ENCODE results near the gene IMMP2L. TPM values are rescaled to one million over a fixed set of nuclear protein-coding genes. Genes with fewer than 3 reads are reported as not detected.

The IMMP2L gene
- total RNA-seq, 4 donors from 2014 or later = 13.5 to 23.7 (median 18.3) TPM

DNA sequence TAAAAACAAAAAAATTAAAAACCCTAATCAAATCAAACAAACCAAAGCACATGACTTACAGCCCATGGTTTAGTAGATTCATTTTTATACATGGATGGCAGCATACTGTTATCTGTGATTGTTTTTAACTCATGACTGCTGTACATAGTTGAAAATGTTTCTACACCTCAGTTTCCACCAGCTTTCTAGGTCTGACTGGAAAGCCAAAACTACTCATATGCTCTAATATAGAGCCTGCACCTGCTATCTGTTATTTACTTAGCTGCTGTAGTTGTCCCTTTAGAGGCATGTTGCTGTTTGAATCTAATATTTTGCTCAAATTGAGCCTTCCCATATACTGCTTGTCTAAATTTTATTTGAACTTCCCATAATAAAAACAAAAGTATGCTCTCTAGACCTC, 761.3 kb downstream of the IMMP2L start:
- no peaks in the 10 kb centered on the region for H3K4me1 ChIP-seq
- H3K9me3 ChIP-seq = no peaks in the 10 kb centered on the region
- TF ChIP-seq CTCF (IDR thresholded peaks at IDR 0.05) (no peak), EP300 (IDR thresholded peaks at IDR 0.05) (no peak), POLR2A (IDR thresholded peaks at IDR 0.05) (no peak)
- no peaks in the 10 kb centered on the region for H3K27me3 ChIP-seq
- no peak overlapping the region for H3K27ac ChIP-seq
- no peaks in the 10 kb centered on the region for H3K36me3 ChIP-seq
- H3K4me3 ChIP-seq = no peak overlapping the region
- DNase-seq (ENCODE audit: low spot score in 2 of 2) = no peak

DNA sequence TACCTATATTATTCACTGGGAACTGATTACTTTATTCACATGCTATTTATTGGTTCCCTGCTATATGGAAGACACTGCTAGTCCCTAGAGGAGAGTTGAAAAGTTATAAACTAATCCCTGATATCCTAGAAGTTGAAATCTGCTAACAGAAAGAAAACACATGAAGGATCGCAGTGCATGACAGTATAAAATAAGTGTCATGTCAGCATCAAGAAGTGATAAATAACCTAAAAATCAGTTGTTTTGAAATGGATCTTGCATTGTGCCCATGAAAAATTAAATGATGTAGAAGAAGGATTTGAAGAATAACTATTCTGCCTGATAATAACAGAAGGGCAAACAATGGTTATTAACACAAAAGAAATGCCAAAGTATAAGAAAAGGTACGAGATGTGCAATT, 764.6 kb downstream of the IMMP2L start:
- no peak for DNase-seq (ENCODE audit: low spot score in 2 of 2)
- H3K27me3 ChIP-seq = no peaks in the 10 kb centered on the region
- TF ChIP-seq CTCF (IDR thresholded peaks at IDR 0.05) = no peak
- TF ChIP-seq EP300 (IDR thresholded peaks at IDR 0.05) = no peak
- TF ChIP-seq POLR2A (IDR thresholded peaks at IDR 0.05) = no peak
- H3K4me1 ChIP-seq = peaks cover 0 to 3% (median 0%) of the 10 kb centered on the region in 4 donors
- no peak overlapping the region for H3K4me3 ChIP-seq
- H3K27ac ChIP-seq = no peak overlapping the region
- no peaks in the 10 kb centered on the region for H3K36me3 ChIP-seq
- WGBS, 2 donors = 92 to 97% methylated on average over 2 of the region's 2 CpGs
- no peaks in the 10 kb centered on the region for H3K9me3 ChIP-seq

DNA sequence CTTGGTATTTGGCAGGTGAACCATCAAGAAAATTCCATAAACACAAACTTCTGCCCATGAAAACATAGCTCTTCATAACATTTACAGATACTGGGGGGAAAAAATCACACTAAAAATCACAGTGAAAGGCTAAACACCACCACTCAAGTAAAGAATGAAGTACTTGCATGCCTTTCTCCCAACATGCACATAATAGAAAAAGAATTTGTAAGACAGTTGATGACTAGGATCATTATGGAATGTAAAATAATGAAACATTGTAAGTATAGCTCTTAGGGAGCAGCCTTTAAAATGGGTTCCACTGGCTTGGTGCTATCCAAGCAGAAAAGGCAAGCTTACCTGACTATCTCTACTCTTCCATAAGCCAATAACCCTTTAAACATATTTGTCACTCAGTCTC, 771.3 kb downstream of the IMMP2L start:
- H3K27me3 ChIP-seq = no peaks in the 10 kb centered on the region
- no peak overlapping the region for H3K27ac ChIP-seq
- TF ChIP-seq POLR2A (IDR thresholded peaks at IDR 0.05) (no peak), EP300 (IDR thresholded peaks at IDR 0.05) (no peak), CTCF (IDR thresholded peaks at IDR 0.05) (no peak)
- DNase-seq (ENCODE audit: low spot score in 2 of 2) = no peak
- no peaks in the 10 kb centered on the region for H3K36me3 ChIP-seq
- peaks cover 0 to 4% (median 0%) of the 10 kb centered on the region in 4 donors for H3K4me1 ChIP-seq
- no peaks in the 10 kb centered on the region for H3K9me3 ChIP-seq
- no peak overlapping the region for H3K4me3 ChIP-seq

GRCh38 chr7:110786328-110786965, 775.8 kb downstream of the IMMP2L start:
- Histone ChIP-seq H3K27me3 (no peaks in the 10 kb centered on the region), H3K9me3 (no peaks in the 10 kb centered on the region), H3K4me3 (no peak overlapping the region), H3K27ac (no peak overlapping the region), H3K36me3 (no peaks in the 10 kb centered on the region), H3K4me1 (no peaks in the 10 kb centered on the region)
- no peak for TF ChIP-seq POLR2A (IDR thresholded peaks at IDR 0.05)
- TF ChIP-seq EP300 (IDR thresholded peaks at IDR 0.05) = no peak
- no peak for TF ChIP-seq CTCF (IDR thresholded peaks at IDR 0.05)
- 38 to 54% methylated on average over 3 of the region's 3 CpGs for WGBS, 2 donors
- DNase-seq (ENCODE audit: low spot score in 2 of 2) = no peak

- TF ChIP-seq EP300 (IDR thresholded peaks at IDR 0.05) (no peak), POLR2A (IDR thresholded peaks at IDR 0.05) (no peak), CTCF (IDR thresholded peaks at IDR 0.05) (no peak)
- Histone ChIP-seq H3K4me1 (no peaks in the 10 kb centered on the region), H3K9me3 (no peaks in the 10 kb centered on the region), H3K36me3 (no peaks in the 10 kb centered on the region), H3K27me3 (no peaks in the 10 kb centered on the region), H3K4me3 (no peak overlapping the region), H3K27ac (no peak overlapping the region)
- WGBS, 2 donors = 89 to 95% methylated on average over 1 of the region's 1 CpG
- DNase-seq (ENCODE audit: low spot score in 2 of 2) = no peak
Measured at GRCh38 chr7:110784749-110785148, 777.5 kb downstream of the IMMP2L start.
